Endothelial cell of umbilical vein (primary cell): Measurements from ENCODE around the gene KLF5. TPM values are rescaled to one million over a fixed set of nuclear protein-coding genes. Genes with fewer than 3 reads are reported as not detected.
A peak's percentile ranks its signal among the peaks of the same experiment; 100 is the strongest.

Experiments used
- BruUV-seq: library from RNA; stranded (reverse); fragments of 400-500 nt; replicated peaks from 2 replicates; lab custom pipeline; 2021; lab: Mats Ljungman, UMichigan
- CTCF ChIA-PET: fragments of 300-600, 350-600 bp; sonication (Branson Sonifier 250); formaldehyde crosslinking; loops from one replicate; lab custom pipeline; 2021; ENCODE audit warnings: antibody characterized with exemption, inconsistent platforms; lab: Charles Lee
- POLR2A ChIA-PET: fragments of 300-600, 350-600 bp; sonication (Branson Sonifier 250); formaldehyde crosslinking; loops from one replicate; lab custom pipeline; 2021; ENCODE audit warnings: antibody characterized with exemption, inconsistent platforms; lab: Charles Lee
- DNase-seq: peaks from one replicate; pipeline ENCODE4 v3.0.0-alpha.2; 2011; ENCODE audit warnings: low read depth, low spot score
- FAIRE-seq: peaks from 2 replicates; lab custom pipeline; 2011; peaks lifted over from hg19 to GRCh38; lab: Jason Lieb, UNC
- H2AFZ ChIP-seq: 2 replicates; pipeline ENCODE4 v1.6.0; 2012; ENCODE audit warnings: low read depth, low read length, control low read depth, inconsistent platforms
- H3K27ac ChIP-seq: 2 replicates; pipeline ENCODE4 v1.5.1; 2011; ENCODE audit warnings: low read depth, mild to moderate bottlenecking, control low read depth, low read length, moderate library complexity; ENCODE audit not compliant: insufficient read depth
- H3K27me3 ChIP-seq, 2 experiments: 2 replicates each; pipeline versions ENCODE4 v1.6.0 to v1.6.1; 2011; ENCODE audit warnings: low read length in 2 of 2, mixed read lengths in 1 of 2; ENCODE audit not compliant: control insufficient read depth in 2 of 2, insufficient read depth in 2 of 2
- H3K36me3 ChIP-seq, 2 experiments: 2 replicates in 1 of 2; 3 replicates in 1 of 2; pipeline ENCODE4 v1.5.1; 2011; ENCODE audit warnings: low read length in 2 of 2, mild to moderate bottlenecking in 1 of 2, moderate library complexity in 1 of 2; ENCODE audit not compliant: control insufficient read depth in 2 of 2, insufficient read depth in 2 of 2; ENCODE audit errors: extremely low read depth in 1 of 2
- H3K4me1 ChIP-seq: 3 replicates; pipeline ENCODE4 v1.5.1; 2011; ENCODE audit warnings: mild to moderate bottlenecking, low read length; ENCODE audit not compliant: control insufficient read depth, insufficient read depth; ENCODE audit errors: extremely low read depth
- H3K4me2 ChIP-seq: 2 replicates; pipeline ENCODE4 v1.6.1; 2011; ENCODE audit warnings: low read length, control low read depth, mixed read lengths; ENCODE audit not compliant: insufficient read depth
- H3K4me3 ChIP-seq, 3 experiments: fragments of 200-600 bp in 1 of 3; sonication (generic), shearing (Covaris generic) in 1 of 3; replicated peaks in 1 of 3; 2 replicates each; pipeline ENCODE4 v1.5.1; 2011 to 2016; ENCODE audit warnings: control low read depth in 3 of 3, low read length in 3 of 3, mild to moderate bottlenecking in 2 of 3, inconsistent platforms in 1 of 3, low read depth in 1 of 3, moderate library complexity in 1 of 3; ENCODE audit not compliant: insufficient read depth in 1 of 3
- H3K79me2 ChIP-seq: 2 replicates; pipeline ENCODE4 v1.6.0; 2012; ENCODE audit warnings: low read length, inconsistent platforms; ENCODE audit not compliant: control insufficient read depth, insufficient read depth
- H3K9ac ChIP-seq: replicated peaks from 2 replicates; pipeline ENCODE3; 2011; ENCODE audit warnings: low read length, control low read depth; ENCODE audit not compliant: insufficient read depth; ENCODE audit errors: extremely low read depth
- H3K9me1 ChIP-seq: replicated peaks from 3 replicates; pipeline ENCODE4 v1.6.0; 2011; ENCODE audit warnings: mild to moderate bottlenecking, low read length; ENCODE audit not compliant: control insufficient read depth, insufficient read depth; ENCODE audit errors: extremely low read depth
- H3K9me3 ChIP-seq: replicated peaks from 2 replicates; pipeline ENCODE4 v1.5.1; 2012; ENCODE audit warnings: low read length, inconsistent platforms; ENCODE audit not compliant: control insufficient read depth, insufficient read depth
- H4K20me1 ChIP-seq: replicated peaks from 2 replicates; pipeline ENCODE3; 2011; ENCODE audit warnings: mild to moderate bottlenecking, low read length; ENCODE audit not compliant: control insufficient read depth, insufficient read depth; ENCODE audit errors: extremely low read depth
- CTCF ChIP-seq, 2 donors: IDR thresholded peaks; 1 replicate in 1 of 2; 2 replicates in 1 of 2; pipeline ENCODE4 v1.5.1; 2011; ENCODE audit warnings: low read length in 2 of 2, mild to moderate bottlenecking in 2 of 2, moderate library complexity in 2 of 2, control low read depth in 1 of 2, inconsistent platforms in 1 of 2, low read depth in 1 of 2; ENCODE audit not compliant: insufficient read depth in 1 of 2; ENCODE audit errors: extremely low read depth in 1 of 2
- EZH2 ChIP-seq: IDR thresholded peaks from 2 replicates; pipeline ENCODE4 v1.6.1; 2012; ENCODE audit warnings: borderline replicate concordance, low read depth, mild to moderate bottlenecking, moderate library complexity, low read length, inconsistent platforms; ENCODE audit not compliant: severe bottlenecking
- FOS ChIP-seq: IDR thresholded peaks from 2 replicates; pipeline ENCODE4 v1.6.1; 2011; ENCODE audit warnings: mild to moderate bottlenecking, low read length, moderate library complexity, borderline replicate concordance; ENCODE audit not compliant: insufficient read depth
- GATA2 ChIP-seq: IDR thresholded peaks from 2 replicates; pipeline ENCODE4 v1.7.0; 2011; ENCODE audit warnings: low read depth, mild to moderate bottlenecking, moderate library complexity, mixed read lengths, low read length; ENCODE audit not compliant: insufficient read length, insufficient read depth
- JUN ChIP-seq: IDR thresholded peaks from 2 replicates; pipeline ENCODE4 v1.6.1; 2011; ENCODE audit warnings: borderline replicate concordance, low read depth; ENCODE audit not compliant: insufficient read length, insufficient read depth
- MAX ChIP-seq: IDR thresholded peaks from 2 replicates; pipeline ENCODE4 v1.6.1; 2011; ENCODE audit not compliant: insufficient read depth, insufficient read length
- MYC ChIP-seq: IDR thresholded peaks from one replicate; pipeline ENCODE4 v1.6.1; 2011; ENCODE audit warnings: mild to moderate bottlenecking, low read depth, low read length
- POLR2A ChIP-seq: IDR thresholded peaks from 2 replicates; pipeline ENCODE4 v1.6.1; 2012; ENCODE audit warnings: low read depth, mild to moderate bottlenecking, control low read depth, low read length
- POLR2AphosphoS5 ChIP-seq: IDR thresholded peaks from 2 replicates; pipeline ENCODE4 v1.6.1; 2012; ENCODE audit warnings: low read depth, mild to moderate bottlenecking, control low read depth, low read length, moderate library complexity; ENCODE audit not compliant: insufficient read depth
- dilution Hi-C: fragments of 300-500 bp; cut with MboI; formaldehyde crosslinking; loops from one replicate; pipeline ENCODE4 v1.15.0; 2019; ENCODE audit warnings: low sequenced_read_pairs; ENCODE audit not compliant: extremely low pct_ligation_motif_present
- intact Hi-C: fragments of 100-400 bp; cut with micrococcal nuclease; formaldehyde crosslinking; loops from one replicate; pipeline ENCODE4 v1.10.0; 2022
- polyA plus RNA-seq, 4 experiments: library from polyadenylated mRNA; depleted of rRNA in 3 of 4; stranded (reverse) in 3 of 4; unstranded in 1 of 4; fragments of >200 nt; gene quantifications; 2 replicates each; pipeline versions ENCODE4 v1.2.1 to v1.2.3, GENCODE V29; 2011 to 2012; ENCODE audit warnings: missing spikeins in 1 of 4
- total RNA-seq: library from RNA; stranded (reverse); gene quantifications from 2 replicates; pipeline ENCODE4 v1.2.3, GENCODE V29; 2021

The KLF5 gene
- total and polyA plus RNA-seq, 2 donors (not counting 3 experiments of a cell fraction or from before 2014, with no cell fraction given) = 1.7 to 4.0 TPM

- dilution Hi-C loops = no loop called here
- FAIRE-seq = peak; percentile 81
- no peak overlapping the region for H2AFZ ChIP-seq
Observed at GRCh38 chr13:73055813-73056564, 2.8 kb upstream of the KLF5 start.

More at GRCh38 chr13:73055813-73056564, 2.8 kb upstream of the KLF5 start:
- BruUV-seq = no TSS peak
- no peaks in the 10 kb centered on the region for H3K36me3 ChIP-seq
- TF ChIP-seq POLR2A = no peak
- TF ChIP-seq MAX = no peak
- peak; percentile 29 for TF ChIP-seq FOS
- no peak for TF ChIP-seq EZH2
- TF ChIP-seq JUN = peak; percentile 47
- TF ChIP-seq POLR2AphosphoS5 = peak; percentile 12
- no peak for TF ChIP-seq CTCF (IDR thresholded peaks at IDR 0.05; ENCODE audit: extremely low read depth in 1 of 2, insufficient read depth in 1 of 2, low read depth in 1 of 2, low read length in 2 of 2)
- no peak for TF ChIP-seq GATA2
- TF ChIP-seq MYC = no peak
- no peaks in the 10 kb centered on the region for H3K9me1 ChIP-seq
- H3K9ac ChIP-seq = no peak overlapping the region
- H3K4me2 ChIP-seq = peak overlapping the region; percentile 38
- no peak overlapping the region for H3K4me3 ChIP-seq
- CTCF ChIA-PET = interaction anchor here (0.7 to 1.4 kb wide), 2 partner anchors 20 to 360 kb away, joined by 3 read pairs; no protein-coding TSS in a partner anchor
- H3K9me3 ChIP-seq = no peaks in the 10 kb centered on the region
- no peaks in the 10 kb centered on the region for H3K79me2 ChIP-seq
- peak overlapping the region; percentile 6 for H3K27ac ChIP-seq
- peaks cover 37% of the 10 kb centered on the region for H3K4me1 ChIP-seq
- H3K27me3 ChIP-seq = no peaks in the 10 kb centered on the region
- intact Hi-C loops = loop anchor here (5.0 kb wide), 1 partner anchor 219 kb away; no protein-coding TSS in a partner anchor
- DNase-seq = peak; percentile 57
- POLR2A ChIA-PET = no interaction called here
- H4K20me1 ChIP-seq = no peaks in the 10 kb centered on the region
